GM12878 (cell line): ENCODE results near the gene STXBP5. TPM values are rescaled to one million over a fixed set of nuclear protein-coding genes. Genes with fewer than 3 reads are reported as not detected.

Experiments
- ATAC-seq: fragments of 200-7000 bp; cut with Tn5 transposase; 3 replicates; pipeline ENCODE4 v1.9.1; 2020; ENCODE audit warnings: mild to moderate bottlenecking, moderate library complexity
- BruUV-seq: library from RNA; stranded (reverse); fragments of 400-500 nt; replicated peaks from 2 replicates; lab custom pipeline; 2021; lab: Mats Ljungman, UMichigan
- CTCF ChIA-PET: fragments of 300-600 bp; sonication (Branson Sonifier 250); formaldehyde crosslinking; extraction: SDS; loops from one replicate; lab custom pipeline; 2021; ENCODE audit warnings: inconsistent platforms; lab: Yijun Ruan, JAX
- POLR2A ChIA-PET: fragments of 350-600 bp; formaldehyde crosslinking; extraction: SDS; loops from one replicate; lab custom pipeline; 2021; ENCODE audit warnings: inconsistent platforms; lab: Charles Lee
- RAD21 ChIA-PET: fragments of 300-600 bp; sonication (Branson Sonifier 250); formaldehyde crosslinking; loops from one replicate; lab custom pipeline; 2023; ENCODE audit warnings: antibody characterized with exemption; ENCODE audit not compliant: unreplicated experiment; lab: Charles Lee
- SMC1A ChIA-PET: fragments of 300-600 bp; sonication (Branson Sonifier 250); formaldehyde crosslinking; loops from one replicate; lab custom pipeline; 2023; ENCODE audit not compliant: unreplicated experiment, uncharacterized antibody; lab: Charles Lee
- DNase-seq: peaks from one replicate; pipeline ENCODE4 v3.0.0-alpha.2; 2011; ENCODE audit warnings: low read depth, low spot score
- FAIRE-seq: peaks from 3 replicates; lab custom pipeline; 2011; peaks lifted over from hg19 to GRCh38; lab: Jason Lieb, UNC
- H2AFZ ChIP-seq: 2 replicates; pipeline ENCODE4 v1.6.0; 2011; ENCODE audit warnings: low read depth, low read length, control low read depth; ENCODE audit not compliant: control insufficient read depth
- H3K27ac ChIP-seq: 2 replicates; pipeline ENCODE4 v1.5.1; 2011; ENCODE audit warnings: control low read depth; ENCODE audit not compliant: control insufficient read depth, insufficient read depth
- H3K27me3 ChIP-seq, 2 experiments: replicated peaks in 1 of 2; 2 replicates each; pipeline versions ENCODE4 v1.6.0 to v1.6.1; 2011; ENCODE audit warnings: low read length in 1 of 2; ENCODE audit not compliant: control insufficient read depth in 2 of 2, insufficient read depth in 2 of 2
- H3K36me3 ChIP-seq, 2 experiments: 2 replicates each; pipeline ENCODE4 v1.5.1; 2011; ENCODE audit warnings: low read length in 1 of 2; ENCODE audit not compliant: control insufficient read depth in 2 of 2, insufficient read depth in 2 of 2
- H3K4me1 ChIP-seq: 2 replicates; pipeline ENCODE4 v1.6.1; 2011; ENCODE audit warnings: mild to moderate bottlenecking, low read length, moderate library complexity, mixed read lengths; ENCODE audit not compliant: control insufficient read depth, insufficient read depth
- H3K4me2 ChIP-seq: 2 replicates; pipeline ENCODE4 v1.6.0; 2011; ENCODE audit warnings: control low read depth; ENCODE audit not compliant: control insufficient read depth, insufficient read depth
- H3K4me3 ChIP-seq: fragments of 200-600 bp; sonication (generic); 2 replicates; pipeline ENCODE4 v1.5.1; 2016
- H3K79me2 ChIP-seq: 2 replicates; pipeline ENCODE4 v1.6.0; 2011; ENCODE audit warnings: low read length; ENCODE audit not compliant: control insufficient read depth, insufficient read depth
- H3K9ac ChIP-seq: 2 replicates; pipeline ENCODE4 v1.8.0; 2011; ENCODE audit warnings: low read length, control low read depth, mixed read lengths; ENCODE audit not compliant: control insufficient read depth, insufficient read depth
- H3K9me3 ChIP-seq: replicated peaks from 3 replicates; pipeline ENCODE4 v1.5.1; 2011; ENCODE audit warnings: mild to moderate bottlenecking, low read length; ENCODE audit not compliant: control insufficient read depth, insufficient read depth
- H4K20me1 ChIP-seq: 2 replicates; pipeline ENCODE4 v1.6.0; 2011; ENCODE audit not compliant: control insufficient read depth, insufficient read depth
- CTCF ChIP-seq, 3 experiments: IDR thresholded peaks in 2 of 3; conservative IDR thresholded peaks in 1 of 3; 2 replicates each; pipeline ENCODE4 v1.5.1; 2011; ENCODE audit warnings: low read depth in 3 of 3, low read length in 3 of 3, mild to moderate bottlenecking in 3 of 3, control low read depth in 2 of 3, moderate library complexity in 2 of 3, inconsistent platforms in 1 of 3, mixed read lengths in 1 of 3; ENCODE audit not compliant: control insufficient read depth in 2 of 3, insufficient read depth in 1 of 3; ENCODE audit errors: extremely low read depth in 1 of 3
- MEF2A ChIP-seq: IDR thresholded peaks from 2 replicates; pipeline ENCODE4 v1.6.1; 2011; ENCODE audit warnings: low read depth, mild to moderate bottlenecking, low read length, moderate library complexity; ENCODE audit not compliant: insufficient read depth
- RAD21 ChIP-seq: IDR thresholded peaks from 2 replicates; pipeline ENCODE4 v1.6.1; 2011; ENCODE audit warnings: mild to moderate bottlenecking, low read depth, low read length, moderate library complexity; ENCODE audit not compliant: insufficient read depth
- SMC3 ChIP-seq: IDR thresholded peaks from 2 replicates; pipeline ENCODE4 v1.6.1; 2011; ENCODE audit warnings: low read length, improper control_type of control experiment, borderline replicate concordance
- ZZZ3 ChIP-seq: IDR thresholded peaks from 2 replicates; pipeline ENCODE4 v1.6.1; 2011; ENCODE audit warnings: low read depth; ENCODE audit not compliant: control insufficient read depth, insufficient read length
- WGBS: methylation state at CpG from one replicate; pipeline ENCODE4 v1.1.6; 2016; ENCODE audit warnings: low lambda C conversion rate; ENCODE audit not compliant: insufficient replicate concordance, insufficient coverage; ENCODE audit errors: missing lambda C conversion rate; 5-methylcytosine and 5-hydroxymethylcytosine counted together
- in situ Hi-C: fragments of 300-500 bp; cut with MboI; formaldehyde crosslinking; loops from 9 replicates; pipeline ENCODE4 v1.14.3; 2018; ENCODE audit warnings: mixed read lengths
- intact Hi-C: fragments of 100-400 bp; cut with micrococcal nuclease; formaldehyde crosslinking; loops from one replicate; pipeline ENCODE4 v1.14.2; 2022; ENCODE audit not compliant: unreplicated experiment
- polyA plus RNA-seq, 11 experiments: library from polyadenylated mRNA; depleted of rRNA in 4 of 11; unstranded in 6 of 11; stranded (reverse) in 5 of 11; fragments of >200 nt; fragmentation: Nextera tagmentation in 4 of 11; fragmentation: Illumina TruSeq in 1 of 11; extraction: Ambion mirVana in 4 of 11; extraction: Trizol in 1 of 11; gene quantifications; 1 replicate in 1 of 11; 2 replicates in 10 of 11; pipeline versions ENCODE4 v1.2.1 to v1.2.3, GENCODE V29; 2011 to 2016; ENCODE audit warnings: inconsistent platforms in 2 of 11, missing spikeins in 2 of 11, low read depth in 1 of 11
- total RNA-seq, 4 experiments: library from RNA; depleted of rRNA in 3 of 4; stranded (reverse); fragments of >200 nt in 3 of 4; fragmentation: Illumina TruSeq in 1 of 4; extraction: Trizol in 1 of 4; gene quantifications; 2 replicates each; pipeline versions ENCODE4 v1.2.1 to v1.2.3, GENCODE V29; 2013 to 2021

Gene STXBP5
- total and polyA plus RNA-seq, 10 of the 15 experiments (the other 5 are each of a cell fraction or from before 2014, with no cell fraction given) = 1.4 to 13.2 (median 8.4) TPM

- TF ChIP-seq RAD21 (peak; percentile 53), ZZZ3 (no peak), MEF2A (no peak), SMC3 (peak; percentile 50; the same call in 1 of the 2 replicates), CTCF (IDR thresholded peaks at IDR 0.05 in 2 of 3, conservative IDR thresholded peaks at IDR 0.05 in 1 of 3; ENCODE audit: control insufficient read depth in 2 of 3, extremely low read depth in 1 of 3, insufficient read depth in 1 of 3, low read depth in 3 of 3, low read length in 3 of 3) (peak; percentile 19 to 53 (median 35); a peak in 4 of 6 replicates)
- H3K27me3 ChIP-seq = no peaks in the 10 kb centered on the region
- H3K79me2 ChIP-seq = no peaks in the 10 kb centered on the region
- H4K20me1 ChIP-seq = no peaks in the 10 kb centered on the region
- no TSS peak for BruUV-seq
- H2AFZ ChIP-seq = no peak overlapping the region; the same call in 1 of the 2 replicates
- ChIA-PET POLR2A (no interaction called here), RAD21 (no interaction called here), CTCF (interaction anchor here (1.4 kb wide), 1 partner anchor 383 kb away, joined by 6 read pairs; no protein-coding TSS in a partner anchor), SMC1A (interaction anchor here (1.4 kb wide), 1 partner anchor 11 kb away, joined by 5 read pairs; no protein-coding TSS in a partner anchor)
- no peak overlapping the region for H3K4me3 ChIP-seq
- WGBS = 32% methylated on average over 3 of the region's 3 CpGs
- no peaks in the 10 kb centered on the region; a peak in 1 of 4 replicates for H3K36me3 ChIP-seq
- in situ Hi-C loops = loop anchor here (10.0 kb wide), 1 partner anchor 430 kb away; no protein-coding TSS in a partner anchor
- no peaks in the 10 kb centered on the region for H3K9me3 ChIP-seq
- intact Hi-C loops = loop anchor here (2.0 kb wide), 1 partner anchor 428 kb away; no protein-coding TSS in a partner anchor
- no peak for DNase-seq
- H3K27ac ChIP-seq = no peak overlapping the region
- no peak overlapping the region for H3K4me2 ChIP-seq
- ATAC-seq = peak; percentile 73
- peak; percentile 70 for FAIRE-seq
- H3K9ac ChIP-seq = no peak overlapping the region; the same call in 1 of the 2 replicates
- no peaks in the 10 kb centered on the region for H3K4me1 ChIP-seq
Measured at GRCh38 chr6:147285087-147285855, 81.1 kb downstream of the STXBP5 start.
